ENCODE measurements around the gene RALB.

DNA sequence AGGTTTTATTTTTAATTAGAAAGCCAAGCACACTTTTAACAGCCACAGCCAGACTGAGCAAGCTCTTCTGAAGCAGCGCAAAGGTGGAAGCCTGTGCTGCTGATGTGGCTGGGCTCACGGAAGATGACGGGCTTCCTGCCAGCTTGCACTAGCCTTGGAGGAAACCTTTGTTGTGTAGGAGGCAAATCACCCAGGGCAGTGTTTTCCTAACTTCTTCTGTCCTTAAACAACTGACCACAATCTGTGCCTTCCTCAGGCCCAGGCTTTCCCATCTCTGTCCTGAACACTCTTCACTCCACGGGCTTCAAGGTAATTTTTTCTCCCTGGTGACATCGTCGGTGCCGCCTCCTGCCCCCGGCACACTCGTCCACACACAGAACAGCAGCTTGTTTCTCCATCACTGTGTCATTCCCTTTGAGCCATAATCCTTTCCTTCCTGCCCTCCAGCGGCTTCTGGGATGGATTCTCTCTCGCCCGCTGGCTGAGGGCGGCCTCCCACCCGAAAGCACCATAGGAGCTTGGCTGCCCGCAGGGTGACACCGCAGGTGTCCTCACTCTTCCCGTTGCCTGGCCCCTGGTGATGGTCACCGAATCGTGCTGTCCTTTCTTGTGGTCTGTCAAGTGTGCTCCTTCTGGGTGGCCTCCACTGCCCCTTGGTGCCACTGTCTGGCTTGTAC lies 62.2 kb downstream of the RALB start:
- TF ChIP-seq TAF1 (IDR thresholded peaks at IDR 0.05; ENCODE audit: low read depth), result no peak
- TF ChIP-seq TCF12 (IDR thresholded peaks at IDR 0.05; ENCODE audit: low read depth), result no peak
- TF ChIP-seq, protein P1, sequence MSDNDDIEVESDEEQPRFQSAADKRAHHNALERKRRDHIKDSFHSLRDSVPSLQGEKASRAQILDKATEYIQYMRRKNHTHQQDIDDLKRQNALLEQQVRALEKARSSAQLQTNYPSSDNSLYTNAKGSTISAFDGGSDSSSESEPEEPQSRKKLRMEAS (IDR thresholded peaks at IDR 0.05), result no peak
- TF ChIP-seq YY1 (IDR thresholded peaks at IDR 0.05; ENCODE audit: low read depth), result no peak
- TF ChIP-seq EGR1 (IDR thresholded peaks at IDR 0.05), result no peak
- TF ChIP-seq, protein P2, sequence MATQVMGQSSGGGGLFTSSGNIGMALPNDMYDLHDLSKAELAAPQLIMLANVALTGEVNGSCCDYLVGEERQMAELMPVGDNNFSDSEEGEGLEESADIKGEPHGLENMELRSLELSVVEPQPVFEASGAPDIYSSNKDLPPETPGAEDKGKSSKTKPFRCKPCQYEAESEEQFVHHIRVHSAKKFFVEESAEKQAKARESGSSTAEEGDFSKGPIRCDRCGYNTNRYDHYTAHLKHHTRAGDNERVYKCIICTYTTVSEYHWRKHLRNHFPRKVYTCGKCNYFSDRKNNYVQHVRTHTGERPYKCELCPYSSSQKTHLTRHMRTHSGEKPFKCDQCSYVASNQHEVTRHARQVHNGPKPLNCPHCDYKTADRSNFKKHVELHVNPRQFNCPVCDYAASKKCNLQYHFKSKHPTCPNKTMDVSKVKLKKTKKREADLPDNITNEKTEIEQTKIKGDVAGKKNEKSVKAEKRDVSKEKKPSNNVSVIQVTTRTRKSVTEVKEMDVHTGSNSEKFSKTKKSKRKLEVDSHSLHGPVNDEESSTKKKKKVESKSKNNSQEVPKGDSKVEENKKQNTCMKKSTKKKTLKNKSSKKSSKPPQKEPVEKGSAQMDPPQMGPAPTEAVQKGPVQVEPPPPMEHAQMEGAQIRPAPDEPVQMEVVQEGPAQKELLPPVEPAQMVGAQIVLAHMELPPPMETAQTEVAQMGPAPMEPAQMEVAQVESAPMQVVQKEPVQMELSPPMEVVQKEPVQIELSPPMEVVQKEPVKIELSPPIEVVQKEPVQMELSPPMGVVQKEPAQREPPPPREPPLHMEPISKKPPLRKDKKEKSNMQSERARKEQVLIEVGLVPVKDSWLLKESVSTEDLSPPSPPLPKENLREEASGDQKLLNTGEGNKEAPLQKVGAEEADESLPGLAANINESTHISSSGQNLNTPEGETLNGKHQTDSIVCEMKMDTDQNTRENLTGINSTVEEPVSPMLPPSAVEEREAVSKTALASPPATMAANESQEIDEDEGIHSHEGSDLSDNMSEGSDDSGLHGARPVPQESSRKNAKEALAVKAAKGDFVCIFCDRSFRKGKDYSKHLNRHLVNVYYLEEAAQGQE (IDR thresholded peaks at IDR 0.05; ENCODE audit: low read depth), result no peak
- TF ChIP-seq NFIC (IDR thresholded peaks at IDR 0.05), result no peak
- no peak for TF ChIP-seq CEBPB (IDR thresholded peaks at IDR 0.05)
- TF ChIP-seq EP300 (IDR thresholded peaks at IDR 0.05; ENCODE audit: borderline replicate concordance), result no peak
